ENCODE data around the gene MTX1.

GRCh38 chr1:155218854-155219591, 10.5 kb downstream of the MTX1 start:
- TF ChIP-seq, protein P1, sequence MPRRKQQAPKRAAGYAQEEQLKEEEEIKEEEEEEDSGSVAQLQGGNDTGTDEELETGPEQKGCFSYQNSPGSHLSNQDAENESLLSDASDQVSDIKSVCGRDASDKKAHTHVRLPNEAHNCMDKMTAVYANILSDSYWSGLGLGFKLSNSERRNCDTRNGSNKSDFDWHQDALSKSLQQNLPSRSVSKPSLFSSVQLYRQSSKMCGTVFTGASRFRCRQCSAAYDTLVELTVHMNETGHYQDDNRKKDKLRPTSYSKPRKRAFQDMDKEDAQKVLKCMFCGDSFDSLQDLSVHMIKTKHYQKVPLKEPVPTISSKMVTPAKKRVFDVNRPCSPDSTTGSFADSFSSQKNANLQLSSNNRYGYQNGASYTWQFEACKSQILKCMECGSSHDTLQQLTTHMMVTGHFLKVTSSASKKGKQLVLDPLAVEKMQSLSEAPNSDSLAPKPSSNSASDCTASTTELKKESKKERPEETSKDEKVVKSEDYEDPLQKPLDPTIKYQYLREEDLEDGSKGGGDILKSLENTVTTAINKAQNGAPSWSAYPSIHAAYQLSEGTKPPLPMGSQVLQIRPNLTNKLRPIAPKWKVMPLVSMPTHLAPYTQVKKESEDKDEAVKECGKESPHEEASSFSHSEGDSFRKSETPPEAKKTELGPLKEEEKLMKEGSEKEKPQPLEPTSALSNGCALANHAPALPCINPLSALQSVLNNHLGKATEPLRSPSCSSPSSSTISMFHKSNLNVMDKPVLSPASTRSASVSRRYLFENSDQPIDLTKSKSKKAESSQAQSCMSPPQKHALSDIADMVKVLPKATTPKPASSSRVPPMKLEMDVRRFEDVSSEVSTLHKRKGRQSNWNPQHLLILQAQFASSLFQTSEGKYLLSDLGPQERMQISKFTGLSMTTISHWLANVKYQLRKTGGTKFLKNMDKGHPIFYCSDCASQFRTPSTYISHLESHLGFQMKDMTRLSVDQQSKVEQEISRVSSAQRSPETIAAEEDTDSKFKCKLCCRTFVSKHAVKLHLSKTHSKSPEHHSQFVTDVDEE (CRISPR knock-in tag; IDR thresholded peaks at IDR 0.05), result no peak
- TF ChIP-seq TOX (CRISPR knock-in tag; IDR thresholded peaks at IDR 0.05; ENCODE audit: borderline replicate concordance) (no peak), PPARA (CRISPR knock-in tag; IDR thresholded peaks at IDR 0.05; ENCODE audit: borderline replicate concordance) (no peak)
